ENCODE measurements around the gene ERC2.
A peak's percentile ranks its signal among the peaks of the same experiment; 100 is the strongest.
"Not testable (repeated sequence)": the region's sequence is repeated elsewhere in the genome, so short reads cannot be mapped to it uniquely, and the experiment has no call there.

Gene ERC2

DNA sequence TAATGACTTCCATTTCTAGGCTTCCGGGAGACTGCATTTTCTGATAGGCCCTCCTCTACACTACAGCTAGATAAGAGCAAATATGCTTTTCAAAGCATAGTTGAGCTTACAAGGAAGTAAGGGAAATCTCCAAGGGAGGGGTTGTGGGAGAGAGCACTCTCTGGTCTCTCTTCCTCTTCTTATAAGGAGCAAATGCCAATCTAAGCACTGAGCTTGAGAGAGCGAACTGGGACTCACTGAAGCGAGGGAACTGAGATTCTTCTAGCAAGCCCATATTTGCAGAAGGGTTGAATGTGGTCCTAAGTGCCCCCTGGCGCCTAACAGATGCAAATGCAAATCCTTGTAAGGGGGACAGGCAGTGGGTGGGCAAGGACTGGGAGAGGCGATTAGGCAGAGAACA lies 164.8 kb downstream of the ERC2 start:
- no peak for DNase-seq

DNA sequence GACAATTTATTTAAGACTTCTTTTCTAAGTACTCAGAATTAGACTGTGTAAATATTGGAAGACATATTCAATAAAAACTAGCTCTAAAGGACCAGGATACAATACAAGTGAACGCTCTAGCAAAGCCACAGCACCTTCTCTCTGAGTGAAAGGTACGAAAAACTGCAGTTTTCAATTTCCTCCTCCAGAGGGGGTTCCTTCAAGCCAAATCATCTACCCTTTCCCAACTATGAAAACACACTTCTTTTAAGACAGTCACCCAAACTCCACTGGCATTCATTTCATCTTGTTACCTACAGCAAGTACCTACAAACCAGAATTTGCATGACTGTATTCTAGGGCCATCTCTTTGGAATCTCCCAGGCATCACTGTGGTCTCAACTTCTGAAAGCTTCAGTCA lies 165.8 kb downstream of the ERC2 start:
- no peak for DNase-seq

DNA sequence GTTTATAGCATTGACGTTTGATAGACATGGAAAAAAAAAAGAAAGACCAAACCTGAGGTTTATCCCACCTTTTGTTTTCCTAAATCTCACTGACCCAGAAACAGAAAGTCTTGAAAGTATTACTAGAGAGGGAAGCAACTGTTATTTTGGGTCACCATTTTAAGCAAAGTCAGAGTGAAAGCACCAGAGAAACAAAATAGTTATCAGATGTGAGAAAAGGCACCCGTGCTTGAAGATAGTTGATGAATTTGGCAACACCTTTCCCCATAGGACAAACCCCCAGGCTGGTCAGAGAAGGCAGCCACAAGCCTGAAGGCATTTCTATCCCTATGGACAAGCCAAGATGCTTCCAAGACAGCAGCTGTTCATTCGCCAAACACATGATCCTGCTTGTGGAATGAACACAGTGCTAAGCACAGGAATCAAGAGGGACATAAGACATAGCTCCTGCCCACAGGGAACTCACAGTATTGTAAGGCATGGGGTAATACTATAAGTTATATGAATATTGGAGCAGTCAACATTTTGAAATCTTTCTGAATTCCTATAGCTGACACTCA lies 170.9 kb downstream of the ERC2 start:
- no peak for DNase-seq

DNA sequence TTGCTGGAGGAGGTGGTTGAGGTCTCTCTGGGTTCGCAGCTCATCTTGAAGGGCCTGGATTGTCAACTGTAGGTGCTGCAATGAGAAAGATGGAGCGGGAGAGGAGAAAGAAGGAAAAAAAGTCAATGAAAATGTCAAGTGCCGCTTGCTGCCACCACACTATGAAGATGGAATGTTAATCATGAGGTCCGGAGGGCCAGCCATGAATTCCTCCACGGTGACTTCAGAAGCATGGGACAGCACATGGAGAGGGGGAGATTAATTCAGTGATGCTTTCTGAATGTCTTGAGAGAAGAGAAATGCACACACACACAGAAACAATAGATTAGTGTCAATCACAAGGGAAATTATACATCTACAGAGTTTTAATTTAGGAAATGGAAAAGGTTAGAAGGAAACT lies 171.9 kb downstream of the ERC2 start:
- DNase-seq, result no peak

DNA sequence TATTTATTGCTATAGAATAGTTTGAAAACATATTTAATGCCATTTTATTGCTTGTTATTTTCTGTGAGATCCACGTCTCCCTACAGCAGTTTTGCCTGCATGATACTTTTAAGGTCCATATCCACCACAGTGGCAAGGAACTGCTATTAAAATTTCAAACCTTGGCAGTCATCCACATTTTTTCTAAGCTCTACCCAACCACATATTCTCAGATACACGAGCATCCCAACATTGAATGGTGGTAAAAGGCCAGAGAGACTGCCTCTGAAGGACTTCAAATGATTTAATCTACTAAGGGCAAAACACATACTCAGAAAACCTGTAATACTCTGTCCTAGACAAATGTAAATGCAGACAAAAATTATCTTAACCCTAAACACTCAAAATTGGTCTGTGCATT lies 173.1 kb downstream of the ERC2 start:
- DNase-seq, result no peak

DNA sequence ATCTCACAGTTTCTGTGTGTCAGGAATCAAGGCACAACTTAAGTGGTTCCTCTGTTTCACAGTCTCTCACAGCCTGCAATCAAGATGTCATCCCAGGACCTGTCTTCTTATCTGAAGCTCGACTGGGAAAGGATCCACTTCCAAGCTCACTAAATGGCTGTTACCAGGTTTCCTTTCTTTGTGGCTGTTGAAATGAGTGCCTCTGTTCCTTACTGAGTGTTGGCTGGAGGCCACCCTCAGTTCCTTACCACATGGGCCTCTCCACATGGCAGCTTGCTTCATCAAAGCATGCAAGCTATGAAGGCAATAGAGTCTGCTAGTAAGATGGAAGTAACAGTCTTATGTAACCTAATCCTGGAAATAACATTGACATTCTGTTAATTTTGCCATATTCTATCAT lies 174.0 kb downstream of the ERC2 start:
- no peak for DNase-seq

DNA sequence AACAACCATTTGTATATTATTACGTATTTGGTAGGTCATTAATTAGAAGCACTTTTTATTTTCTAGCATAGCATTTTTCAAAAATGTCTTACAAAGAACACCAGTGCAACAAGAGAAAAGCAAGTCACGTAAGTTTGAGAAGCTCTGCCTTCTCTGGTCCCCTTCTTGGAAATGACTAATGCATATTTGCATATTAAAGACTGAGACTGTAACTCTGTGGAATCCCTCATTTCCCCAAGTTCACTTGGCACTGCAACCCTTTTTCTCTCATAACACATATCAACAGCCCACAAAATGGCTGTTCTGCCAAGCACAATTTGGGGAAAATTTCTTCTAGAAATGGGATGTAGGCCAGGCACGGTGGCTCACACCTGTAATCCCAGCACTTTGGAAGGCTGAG lies 176.3 kb downstream of the ERC2 start:
- no peak for DNase-seq

DNA sequence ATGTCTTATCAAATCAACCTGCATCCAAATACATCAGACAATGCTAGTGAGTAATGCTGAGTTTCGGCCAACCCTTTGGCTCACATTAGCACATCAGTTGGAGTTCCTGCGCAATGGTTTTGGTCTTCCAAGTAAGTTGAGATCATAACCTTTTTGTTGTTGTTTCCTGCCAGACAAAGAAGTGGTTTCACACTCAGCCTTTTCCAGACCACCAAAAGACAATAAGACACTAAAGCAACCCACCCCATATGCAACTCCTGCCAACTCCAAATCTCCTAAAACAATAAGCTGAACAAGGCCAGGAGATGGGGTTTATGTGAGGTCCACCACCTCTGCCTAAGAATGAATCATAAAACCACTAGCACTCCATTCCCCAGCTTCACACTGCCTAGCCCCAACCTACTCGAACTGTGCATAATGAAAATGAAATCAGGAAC lies 177.0 kb downstream of the ERC2 start:
- no peak for DNase-seq

DNA sequence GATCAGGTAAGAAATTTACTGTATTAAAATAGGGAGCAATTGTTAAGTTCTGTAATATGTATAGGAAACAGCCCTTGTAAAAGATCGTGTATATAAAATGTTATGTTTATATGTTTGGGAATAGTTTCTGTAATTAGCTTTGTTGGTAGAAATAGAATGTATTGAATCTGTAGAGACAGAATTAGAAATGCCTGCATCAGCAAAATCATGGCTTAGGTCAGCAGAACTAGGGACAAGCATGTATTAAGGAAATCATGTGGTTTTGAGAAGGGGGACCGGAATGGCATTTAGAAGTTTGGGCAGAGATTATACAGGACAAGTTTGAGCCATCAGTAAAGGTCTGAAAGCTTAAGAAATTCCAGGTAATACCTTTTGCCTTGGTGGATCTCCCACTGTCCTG lies 177.9 kb downstream of the ERC2 start:
- no peak for DNase-seq

DNA sequence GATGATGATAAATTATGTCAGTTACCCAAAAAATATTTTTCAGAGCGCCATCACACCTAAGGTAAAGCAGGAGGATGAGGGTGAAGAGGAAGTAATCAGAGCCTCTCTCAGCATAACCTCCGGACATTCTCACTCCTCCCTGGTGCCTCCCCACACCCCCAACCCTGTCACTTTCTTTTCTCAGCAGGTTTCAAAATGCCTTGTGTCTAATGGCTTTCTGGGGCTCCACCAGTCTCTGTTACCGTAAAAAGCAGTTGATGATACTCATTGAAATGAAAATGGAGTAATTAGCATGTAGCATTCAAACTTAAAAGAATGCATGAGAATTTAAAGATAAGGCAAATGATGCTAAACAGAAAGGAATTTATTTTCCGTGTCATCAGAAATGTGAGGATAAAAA lies 180.0 kb downstream of the ERC2 start:
- DNase-seq, result no peak

DNA sequence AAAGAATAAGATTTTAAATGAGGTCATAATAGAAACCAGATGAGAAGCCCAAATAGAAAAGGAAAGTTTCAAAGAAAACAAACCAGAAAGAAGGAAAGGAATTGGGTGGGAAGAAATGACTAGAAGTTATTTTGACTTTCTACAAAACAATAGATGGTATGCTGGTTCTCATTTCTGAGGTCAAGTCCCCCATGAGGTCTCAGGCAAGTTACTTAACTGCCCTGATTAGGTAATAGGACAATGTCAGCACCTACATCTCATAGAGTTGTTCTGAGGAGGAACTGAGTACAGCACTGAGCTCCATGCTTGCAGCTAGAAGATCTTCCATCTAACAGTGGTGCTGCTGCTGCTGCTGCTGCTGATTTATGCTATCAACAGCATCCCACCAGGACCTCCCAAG lies 185.9 kb downstream of the ERC2 start:
- DNase-seq, result no peak

DNA sequence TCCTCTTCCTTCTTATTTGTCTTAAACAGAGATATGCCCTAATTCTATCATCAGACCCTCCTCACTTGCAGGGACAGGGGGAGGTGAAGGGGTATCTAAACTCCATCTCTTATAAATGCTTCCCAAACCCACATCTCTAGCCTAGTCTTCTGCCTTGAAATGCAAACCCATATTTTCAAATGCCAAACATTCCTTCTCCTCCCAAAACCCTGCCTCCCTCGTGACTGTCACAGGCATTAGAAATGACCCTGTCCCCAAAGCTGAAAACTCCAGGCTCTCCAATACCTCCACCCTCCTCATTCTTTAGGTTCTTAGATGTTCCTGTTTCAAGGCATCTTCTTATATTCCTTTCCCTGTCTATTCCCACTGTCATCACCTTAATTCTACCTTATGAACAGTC lies 191.0 kb downstream of the ERC2 start:
- DNase-seq, result no peak

DNA sequence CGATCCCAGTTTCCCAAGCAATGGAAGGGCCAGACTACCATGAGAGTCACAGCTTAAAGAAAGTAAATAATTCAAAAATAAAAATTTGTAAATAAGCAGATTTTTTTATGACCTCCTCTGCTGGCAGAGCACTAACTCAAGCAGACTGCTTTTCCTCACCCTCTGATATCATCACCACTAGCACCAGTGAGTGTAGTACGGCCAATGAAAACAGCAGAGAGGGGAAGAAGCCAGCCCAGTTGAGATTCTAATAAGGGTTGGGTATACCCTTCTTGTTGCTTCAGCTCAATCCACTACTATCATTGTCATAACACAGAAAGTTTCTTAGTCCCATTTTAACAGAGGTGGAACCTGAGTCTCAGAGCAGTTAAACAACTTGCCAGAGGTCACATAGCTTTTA lies 193.1 kb downstream of the ERC2 start:
- DNase-seq, result no peak

DNA sequence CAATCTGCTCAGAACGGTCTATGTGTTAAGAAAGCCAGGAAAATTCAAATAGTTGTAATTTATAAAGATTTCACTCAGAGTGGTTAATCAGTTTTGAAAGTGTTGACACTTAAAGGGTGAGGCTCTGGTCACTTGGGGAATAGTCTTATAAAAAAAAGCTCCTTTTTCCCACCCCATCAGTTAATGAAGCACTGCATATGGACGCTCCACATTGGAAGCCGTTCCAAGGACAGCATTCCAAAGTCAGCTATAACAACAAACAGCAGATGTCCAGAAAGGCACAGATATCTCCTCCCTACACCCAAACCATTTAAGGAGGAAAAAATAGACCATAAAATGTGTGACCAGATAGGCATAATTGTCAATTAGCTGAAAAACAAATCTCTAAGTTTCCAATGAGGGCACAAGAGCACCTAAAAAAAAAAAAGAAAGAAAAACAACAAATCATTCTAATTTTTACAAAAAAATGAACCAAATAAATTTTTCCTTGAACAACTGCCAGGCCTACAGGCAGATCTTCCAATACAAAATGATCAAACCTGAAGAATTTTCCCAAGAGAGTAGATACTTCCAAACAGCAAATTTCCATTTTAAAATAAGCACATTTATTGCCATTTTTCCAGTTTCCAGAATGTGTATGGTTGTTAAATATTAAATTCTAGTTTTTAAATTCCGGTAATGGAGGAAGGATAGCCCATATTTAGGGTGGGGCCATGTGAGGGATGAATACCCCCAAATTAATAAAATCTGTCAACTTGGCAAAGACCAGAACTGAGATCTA lies 198.3 kb downstream of the ERC2 start:
- DNase-seq, result no peak

DNA sequence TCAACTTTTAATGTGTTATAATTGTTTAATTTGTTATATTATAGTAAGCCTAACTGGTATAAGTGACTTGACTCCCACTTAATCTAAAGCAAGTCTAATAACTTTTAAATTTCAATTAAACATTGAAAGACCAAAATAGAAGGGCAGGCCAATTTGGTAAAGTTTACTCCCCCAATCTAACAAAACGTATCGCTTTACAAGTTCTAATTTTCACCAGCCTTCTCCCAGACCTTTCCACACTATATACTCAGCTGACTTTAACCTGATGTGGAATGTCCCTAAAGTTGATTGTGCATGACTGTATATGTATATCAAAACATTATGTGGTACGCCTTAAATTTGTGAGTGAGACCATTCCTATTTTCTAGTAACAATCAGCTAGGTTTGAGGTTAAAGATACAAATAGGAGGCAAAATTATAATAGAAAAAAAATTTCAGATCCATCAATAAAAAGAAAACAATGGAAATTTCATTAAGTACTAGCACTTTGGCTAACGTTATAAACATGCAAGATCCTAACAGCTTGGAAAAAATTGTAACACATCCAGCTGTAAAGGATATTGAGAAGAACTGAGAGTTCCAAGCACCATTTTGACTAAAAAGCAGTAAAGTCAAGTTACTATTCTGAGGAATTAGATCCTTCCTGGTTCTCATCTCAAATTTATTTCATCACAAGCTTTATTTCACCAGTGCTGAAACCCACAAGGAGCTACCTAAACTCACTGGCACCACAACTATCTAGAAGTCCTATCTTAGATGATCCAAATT lies 199.5 kb downstream of the ERC2 start:
- DNase-seq, result no peak

DNA sequence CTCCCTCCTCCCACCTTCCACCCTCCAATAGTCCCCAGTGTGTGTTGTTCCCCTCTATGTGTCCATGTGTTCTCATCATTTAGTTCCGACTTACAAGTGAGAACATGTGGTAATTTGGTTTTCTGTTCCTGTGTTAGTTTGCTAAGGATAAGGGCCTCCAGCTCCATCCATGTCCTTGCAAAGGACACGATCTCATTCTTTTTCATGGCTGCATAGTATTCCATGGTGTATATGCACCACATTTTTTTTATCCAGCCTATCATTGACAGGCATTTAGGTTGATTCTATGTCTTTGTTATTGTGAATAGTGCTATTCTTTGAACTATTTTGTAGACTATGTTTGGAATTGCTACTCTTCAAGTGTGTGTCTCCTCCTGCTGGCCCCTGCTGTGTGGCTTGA lies 206.4 kb downstream of the ERC2 start:
- not testable (repeated sequence) for DNase-seq

DNA sequence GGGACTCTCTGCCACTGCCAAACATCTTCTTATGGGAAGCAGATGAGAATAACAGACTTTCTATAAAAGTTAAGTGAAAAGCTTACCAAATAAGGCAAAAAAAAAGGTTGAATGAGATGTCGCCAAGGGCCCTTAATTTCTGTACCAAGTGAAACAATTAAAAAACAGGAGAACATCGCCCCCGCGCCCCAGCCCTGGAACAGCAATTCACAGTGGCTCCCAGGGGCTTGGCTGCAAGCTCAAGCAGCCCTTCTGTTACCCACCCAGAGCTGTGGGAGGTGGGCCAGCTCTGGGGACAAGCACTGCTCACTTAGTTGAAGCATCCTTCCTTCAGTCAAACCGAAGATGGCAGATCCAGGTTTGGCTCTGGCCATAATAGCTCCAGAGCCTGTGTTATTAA lies 208.0 kb downstream of the ERC2 start:
- DNase-seq, result no peak

DNA sequence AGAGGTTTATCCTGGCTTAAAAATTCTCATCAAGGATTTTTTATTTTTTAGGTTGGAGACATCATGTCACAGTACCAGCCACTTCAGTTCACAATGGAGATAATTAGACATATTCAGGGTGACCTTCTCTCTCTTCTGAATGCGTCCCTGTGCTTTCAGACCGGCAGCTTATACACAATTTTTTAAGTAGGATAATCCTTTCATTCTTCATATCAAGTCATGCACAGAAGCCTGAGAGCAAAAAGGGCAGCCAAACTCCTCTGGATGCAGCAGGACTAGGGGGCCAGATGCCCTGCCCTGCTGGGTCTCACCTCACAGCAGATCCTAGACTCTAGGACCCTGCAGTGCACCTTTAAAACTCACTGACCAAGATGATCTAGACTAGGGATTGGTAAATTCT lies 210.4 kb downstream of the ERC2 start:
- DNase-seq, result no peak

DNA sequence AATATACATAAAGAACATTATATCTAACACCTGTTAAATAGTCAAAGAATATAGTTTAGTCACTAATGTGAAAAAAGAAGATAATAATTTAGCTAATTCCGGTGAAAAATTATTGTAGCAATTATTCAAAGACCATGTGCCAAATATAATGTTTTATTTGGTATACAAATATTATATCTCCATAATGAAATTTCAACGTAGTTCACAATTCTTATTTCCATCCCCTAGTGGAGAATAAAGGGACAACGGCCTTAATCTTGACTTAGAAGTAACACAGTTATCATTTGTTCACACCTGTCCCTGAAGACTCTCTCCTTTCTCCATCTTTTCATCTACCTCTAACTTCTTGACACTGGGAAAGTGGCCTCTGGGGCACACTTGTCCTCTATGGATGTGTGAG lies 213.4 kb downstream of the ERC2 start:
- no peak for DNase-seq

DNA sequence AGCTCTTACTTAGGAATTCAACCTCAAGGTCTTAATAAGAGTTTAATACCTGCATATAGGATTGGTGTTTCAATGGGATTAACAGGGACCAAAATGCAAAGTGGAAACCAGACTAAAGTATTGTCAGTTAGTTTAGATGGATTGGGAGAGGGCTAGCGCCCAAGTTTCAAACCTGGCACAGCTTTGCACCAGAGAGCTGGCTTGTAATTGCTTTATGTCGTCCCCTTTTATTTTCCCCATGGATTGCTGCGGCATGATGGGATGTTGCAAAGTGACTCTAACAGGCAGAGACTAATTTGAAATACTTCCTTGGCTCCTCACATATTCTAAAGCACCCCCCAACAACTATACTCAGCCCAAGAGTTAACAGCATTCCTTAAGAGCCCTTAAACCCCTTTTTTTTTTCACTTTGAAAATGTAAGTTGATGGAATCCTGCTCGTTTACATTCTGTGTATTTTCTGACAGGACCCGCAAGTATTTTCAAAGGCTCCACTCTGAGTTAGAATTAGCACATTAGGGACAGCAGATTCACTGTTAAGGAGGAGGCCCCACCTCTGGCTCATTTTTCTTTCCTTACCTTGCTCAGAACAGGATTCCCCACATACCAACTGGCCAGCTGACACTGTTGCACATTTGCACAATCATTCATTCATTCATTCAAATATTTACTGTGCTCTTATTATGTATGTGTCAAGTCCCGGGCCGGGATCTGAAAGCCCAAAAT lies 214.2 kb downstream of the ERC2 start:
- DNase-seq, result no peak

DNA sequence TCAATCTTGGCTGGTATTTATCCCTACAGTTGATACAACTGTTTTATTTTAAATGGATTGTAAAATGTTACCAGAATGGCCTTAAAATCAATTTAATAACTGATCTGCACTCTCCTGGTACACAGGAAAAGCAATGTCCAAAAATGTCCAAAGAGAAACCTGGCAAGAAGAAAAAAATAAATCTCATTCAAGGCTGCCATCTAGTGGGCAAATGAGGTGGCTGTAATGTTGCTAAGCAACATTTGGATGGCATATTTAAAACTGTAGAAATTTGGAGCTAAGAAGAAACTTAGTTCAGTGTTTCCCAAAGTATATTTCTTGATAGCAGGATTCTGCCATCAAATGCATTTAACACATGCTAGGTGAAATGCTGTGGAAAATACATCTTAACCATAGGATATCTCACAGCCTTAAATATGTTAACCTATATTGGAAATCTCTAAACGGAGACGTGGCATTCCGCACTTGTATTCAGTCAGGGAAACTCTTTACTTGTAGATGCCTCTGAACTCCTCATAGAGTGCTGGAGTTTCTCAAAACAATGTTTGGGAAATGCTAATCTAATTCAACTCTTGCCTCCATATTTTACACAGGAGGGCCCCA lies 216.8 kb downstream of the ERC2 start:
- peak; percentile 6 for DNase-seq

DNA sequence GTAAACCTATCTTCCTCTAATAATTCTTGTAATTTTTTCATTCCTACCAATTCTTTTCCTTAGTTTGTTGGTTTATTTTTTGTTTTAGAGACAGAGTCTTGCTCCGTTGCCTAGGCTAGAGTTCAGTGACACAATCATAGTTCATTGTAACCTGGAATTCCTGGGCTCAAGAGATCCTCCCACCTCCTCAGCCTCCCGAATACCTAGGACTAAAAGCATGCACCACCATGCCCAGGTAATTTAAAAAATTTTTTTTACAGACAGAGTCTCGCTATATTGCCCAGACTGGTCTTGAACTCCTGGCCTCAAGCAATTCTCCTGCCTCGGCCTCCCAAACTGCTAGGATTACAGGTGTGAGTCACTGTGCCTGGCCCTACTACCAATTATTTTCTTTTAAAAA lies 220.2 kb downstream of the ERC2 start:
- DNase-seq, result no peak

DNA sequence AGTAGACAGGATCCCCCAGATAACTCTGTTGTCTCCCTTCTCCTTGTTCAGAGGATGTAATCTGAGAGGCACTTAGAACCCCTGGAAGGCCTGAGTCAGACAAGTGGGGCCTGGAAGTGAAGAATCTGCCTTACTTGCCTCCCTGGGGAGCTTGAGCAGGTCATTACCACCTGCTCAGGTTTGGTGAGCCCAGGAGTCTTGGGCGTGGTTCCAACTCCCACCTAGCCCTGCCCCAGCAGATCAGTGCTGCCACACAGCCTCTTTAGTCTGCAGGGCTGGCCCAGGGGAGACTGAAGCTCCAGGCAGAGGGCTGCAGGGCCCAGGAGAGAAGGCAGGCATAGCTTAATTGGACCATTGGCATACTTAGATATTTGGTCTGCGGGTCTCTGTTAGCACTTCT lies 230.0 kb downstream of the ERC2 start:
- DNase-seq, result no peak

All from NCI-H226 (cell line).